CD4-positive, alpha-beta T cell (primary cell): ENCODE results near the gene GNLY. TPM values are rescaled to one million over a fixed set of nuclear protein-coding genes. Genes with fewer than 3 reads are reported as not detected.

Source experiments
- ATAC-seq: fragments of 200-7000 bp; cut with Tn5 transposase; one replicate; pipeline ENCODE4 v1.10.0; 2022; ENCODE audit warnings: mild to moderate bottlenecking; ENCODE audit not compliant: poor library complexity
- CTCF ChIA-PET: fragments of 350-600 bp; sonication (Branson Sonifier 250); formaldehyde crosslinking; loops from one replicate; lab custom pipeline; 2021; ENCODE audit warnings: antibody characterized with exemption, inconsistent platforms; lab: Charles Lee
- POLR2A ChIA-PET: fragments of 350-600 bp; sonication (Branson Sonifier 250); formaldehyde crosslinking; loops from one replicate; lab custom pipeline; 2021; ENCODE audit warnings: antibody characterized with exemption, inconsistent platforms; lab: Charles Lee
- DNase-seq, 14 experiments: peaks; one replicate each; pipeline ENCODE4 v3.0.0-alpha.2; 2013 to 2020; ENCODE audit warnings: mixed read lengths in 2 of 14
- H3K27ac ChIP-seq, 2 donors: one replicate each; pipeline versions ENCODE4 v1.5.1 to v1.7.0; 2013; ENCODE audit warnings: low read length in 2 of 2, low read depth in 1 of 2, mild to moderate bottlenecking in 1 of 2
- H3K27me3 ChIP-seq, 2 experiments: 1 replicate in 1 of 2; 2 replicates in 1 of 2; pipeline versions ENCODE4 v1.6.1 to v1.7.0; 2013; ENCODE audit warnings: low read length in 2 of 2, control low read depth in 1 of 2, mild to moderate bottlenecking in 1 of 2, moderate library complexity in 1 of 2; ENCODE audit not compliant: insufficient read depth in 2 of 2, control insufficient read depth in 1 of 2
- H3K36me3 ChIP-seq: one replicate; pipeline ENCODE4 v1.6.1; 2013; ENCODE audit warnings: low read length, control low read depth; ENCODE audit not compliant: insufficient read depth
- H3K4me1 ChIP-seq: one replicate; pipeline ENCODE4 v1.6.1; 2013; ENCODE audit warnings: low read length, control low read depth; ENCODE audit not compliant: insufficient read depth
- H3K4me3 ChIP-seq: one replicate; pipeline ENCODE4 v1.5.1; 2013; ENCODE audit warnings: mild to moderate bottlenecking, low read length, moderate library complexity
- H3K9me3 ChIP-seq, 2 experiments: 1 replicate in 1 of 2; 2 replicates in 1 of 2; pipeline versions ENCODE4 v1.6.1 to v1.7.0; 2013; ENCODE audit warnings: low read length in 2 of 2, mild to moderate bottlenecking in 2 of 2, control low read depth in 1 of 2, moderate library complexity in 1 of 2; ENCODE audit not compliant: control insufficient read depth in 1 of 2, insufficient read depth in 1 of 2
- H3K27ac Mint-ChIP-seq: one replicate; pipeline ENCODE4 v1.8.0; 2020; ENCODE audit warnings: mixed read lengths
- H3K27me3 Mint-ChIP-seq: one replicate; pipeline ENCODE4 v1.8.0; 2021; ENCODE audit warnings: mixed read lengths
- H3K36me3 Mint-ChIP-seq: one replicate; pipeline ENCODE4 v1.8.0; 2021; ENCODE audit warnings: low read depth, mixed read lengths
- H3K4me1 Mint-ChIP-seq: one replicate; pipeline ENCODE4 v1.8.0; 2021; ENCODE audit warnings: low read depth, mixed read lengths
- H3K4me3 Mint-ChIP-seq: one replicate; pipeline ENCODE4 v1.8.0; 2020; ENCODE audit warnings: mild to moderate bottlenecking, mixed read lengths
- H3K9me3 Mint-ChIP-seq: one replicate; pipeline ENCODE4 v1.8.0; 2020; ENCODE audit warnings: mixed read lengths
- intact Hi-C, 2 experiments: fragments of 100-400 bp; cut with DNase I in 1 of 2; cut with micrococcal nuclease in 1 of 2; formaldehyde crosslinking; loops; one replicate each; pipeline versions ENCODE4 v1.15.1 to v1.9.0; 2023 to 2025; cut with DNase I, micrococcal nuclease
- total RNA-seq, 174 experiments: library from RNA in 2 of 174; stranded (reverse) in 2 of 174; gene quantifications; one replicate each; pipeline ENCODE4 v1.2.3 and lab custom pipeline; 2021 to 2026
- TF ChIP-seq, protein P1 (sequence below): fragments of 200-600 bp; IDR thresholded peaks from one replicate; pipeline ENCODE4 v1.8.0; 2022; ENCODE audit warnings: antibody characterized with exemption, mild to moderate bottlenecking

Gene GNLY
- total RNA-seq, 2 experiments from 2014 or later = 45.1 TPM

- H3K4me1 Mint-ChIP-seq = no peaks in the 10 kb centered on the region
- DNase-seq = no peak
- Histone ChIP-seq H3K36me3 (peaks cover 74% of the 10 kb centered on the region), H3K4me1 (no peaks in the 10 kb centered on the region), H3K9me3 (no peaks in the 10 kb centered on the region), H3K4me3 (no peak overlapping the region), H3K27me3 (no peaks in the 10 kb centered on the region), H3K27ac (no peak overlapping the region)
- ATAC-seq = no peak
- H3K36me3 Mint-ChIP-seq = peaks cover 85% of the 10 kb centered on the region
- no peaks in the 10 kb centered on the region for H3K9me3 Mint-ChIP-seq
- CTCF ChIA-PET = no interaction called here
- POLR2A ChIA-PET = no interaction called here
- no peak overlapping the region for H3K4me3 Mint-ChIP-seq
- TF ChIP-seq, protein P1, sequence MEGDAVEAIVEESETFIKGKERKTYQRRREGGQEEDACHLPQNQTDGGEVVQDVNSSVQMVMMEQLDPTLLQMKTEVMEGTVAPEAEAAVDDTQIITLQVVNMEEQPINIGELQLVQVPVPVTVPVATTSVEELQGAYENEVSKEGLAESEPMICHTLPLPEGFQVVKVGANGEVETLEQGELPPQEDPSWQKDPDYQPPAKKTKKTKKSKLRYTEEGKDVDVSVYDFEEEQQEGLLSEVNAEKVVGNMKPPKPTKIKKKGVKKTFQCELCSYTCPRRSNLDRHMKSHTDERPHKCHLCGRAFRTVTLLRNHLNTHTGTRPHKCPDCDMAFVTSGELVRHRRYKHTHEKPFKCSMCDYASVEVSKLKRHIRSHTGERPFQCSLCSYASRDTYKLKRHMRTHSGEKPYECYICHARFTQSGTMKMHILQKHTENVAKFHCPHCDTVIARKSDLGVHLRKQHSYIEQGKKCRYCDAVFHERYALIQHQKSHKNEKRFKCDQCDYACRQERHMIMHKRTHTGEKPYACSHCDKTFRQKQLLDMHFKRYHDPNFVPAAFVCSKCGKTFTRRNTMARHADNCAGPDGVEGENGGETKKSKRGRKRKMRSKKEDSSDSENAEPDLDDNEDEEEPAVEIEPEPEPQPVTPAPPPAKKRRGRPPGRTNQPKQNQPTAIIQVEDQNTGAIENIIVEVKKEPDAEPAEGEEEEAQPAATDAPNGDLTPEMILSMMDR = no peak
- no peaks in the 10 kb centered on the region for H3K27me3 Mint-ChIP-seq
- H3K27ac Mint-ChIP-seq = no peak overlapping the region
- intact Hi-C loops = no loop called here
These were observed 43.7 kb upstream of the GNLY start for GRCh38 chr2:85650456-85650855.

GRCh38 chr2:85651097-85651496 lies 43.1 kb upstream of the GNLY start:
- no peaks in the 10 kb centered on the region for H3K4me1 Mint-ChIP-seq
- peaks cover 85% of the 10 kb centered on the region for H3K36me3 Mint-ChIP-seq
- no peak overlapping the region for H3K27ac Mint-ChIP-seq
- no peaks in the 10 kb centered on the region for H3K27me3 Mint-ChIP-seq
- intact Hi-C loops = no loop called here
- Histone ChIP-seq H3K9me3 (no peaks in the 10 kb centered on the region), H3K36me3 (peaks cover 72% of the 10 kb centered on the region), H3K27me3 (no peaks in the 10 kb centered on the region), H3K4me3 (no peak overlapping the region), H3K4me1 (no peaks in the 10 kb centered on the region), H3K27ac (no peak overlapping the region)
- DNase-seq (no peak), ATAC-seq (no peak)
- ChIA-PET POLR2A (no interaction called here), CTCF (no interaction called here)
- no peaks in the 10 kb centered on the region for H3K9me3 Mint-ChIP-seq
- TF ChIP-seq, protein P1 = no peak
- no peak overlapping the region for H3K4me3 Mint-ChIP-seq

- Mint-ChIP-seq H3K36me3 (peaks cover 77% of the 10 kb centered on the region), H3K27ac (no peak overlapping the region), H3K4me1 (no peaks in the 10 kb centered on the region), H3K9me3 (no peaks in the 10 kb centered on the region), H3K27me3 (no peaks in the 10 kb centered on the region), H3K4me3 (no peak overlapping the region)
- TF ChIP-seq, protein P1 = no peak
- Histone ChIP-seq H3K27me3 (no peaks in the 10 kb centered on the region), H3K4me3 (no peak overlapping the region), H3K9me3 (no peaks in the 10 kb centered on the region), H3K4me1 (no peaks in the 10 kb centered on the region), H3K27ac (no peak overlapping the region), H3K36me3 (peaks cover 63% of the 10 kb centered on the region)
- ATAC-seq = no peak
- no peak for DNase-seq
- CTCF ChIA-PET = interaction anchor here (0.7 to 1.4 kb wide), 3 partner anchors 15 to 55 kb away, joined by 3 to 4 read pairs (median 3); no protein-coding TSS in a partner anchor
- POLR2A ChIA-PET = no interaction called here
- intact Hi-C loops = no loop called here
These were observed 42.1 kb upstream of the GNLY start for GRCh38 chr2:85652056-85652455.
